ENCODE data around the gene SH3BGRL2. TPM values are rescaled to one million over a fixed set of nuclear protein-coding genes. Genes with fewer than 3 reads are reported as not detected.

The SH3BGRL2 gene
- total RNA-seq, 1 experiment from 2014 or later: 11.8 TPM

- H3K4me3 Mint-ChIP-seq: no peak overlapping the region
- no peak for DNase-seq
- H4K91ac ChIP-seq (ENCODE audit: insufficient read length, low read depth, low read length): no peak overlapping the region
- no peaks in the 10 kb centered on the region for H4K20me1 ChIP-seq (ENCODE audit: control insufficient read depth, insufficient read depth, insufficient read length)
- no peak overlapping the region for H3K4me2 ChIP-seq (ENCODE audit: insufficient read depth, insufficient read length, low read length)
- no peak overlapping the region for H3K27ac Mint-ChIP-seq
- no peak overlapping the region for H2BK20ac ChIP-seq (ENCODE audit: low read depth, low read length, poor library complexity, severe bottlenecking)
- H3K4ac ChIP-seq (ENCODE audit: low read depth, low read length): no peak overlapping the region
- H3K23me2 ChIP-seq (ENCODE audit: insufficient read length, low read depth, low read length, poor library complexity, severe bottlenecking): no peaks in the 10 kb centered on the region
- H3K9ac ChIP-seq (ENCODE audit: extremely low read depth, insufficient read length, low read length): no peak overlapping the region
- no peak overlapping the region for H2BK12ac ChIP-seq (ENCODE audit: insufficient read length, low read depth, low read length)
- H2AK5ac ChIP-seq (ENCODE audit: insufficient read length, low read length): no peak overlapping the region
- TF ChIP-seq CTCF (conservative IDR thresholded peaks at IDR 0.05): no peak
- no peak overlapping the region for H2BK15ac ChIP-seq (ENCODE audit: low read depth, low read length)
- no peaks in the 10 kb centered on the region; the same call in 1 of the 2 replicates for H3K27me3 Mint-ChIP-seq (ENCODE audit: low read depth)
- H3K4me1 ChIP-seq (ENCODE audit: insufficient read depth, low read length): peaks cover 4% of the 10 kb centered on the region; the same call in 1 of the 2 replicates
- H2BK5ac ChIP-seq (ENCODE audit: insufficient read length, low read length): no peak overlapping the region
- no peak overlapping the region for H4K8ac ChIP-seq (replicated peaks; ENCODE audit: insufficient read length, low read depth, low read length)
- no peak overlapping the region for H3K23ac ChIP-seq (ENCODE audit: insufficient read length, low read depth, low read length)
- no peaks in the 10 kb centered on the region for H3K9me3 ChIP-seq (ENCODE audit: control insufficient read depth, low read depth, low read length)
- no peaks in the 10 kb centered on the region; the same call in 1 of the 2 replicates for H3K27me3 ChIP-seq (ENCODE audit: insufficient read depth, low read length)
- H2AFZ ChIP-seq (ENCODE audit: low read length): no peak overlapping the region
- no peak overlapping the region for H3K56ac ChIP-seq (ENCODE audit: insufficient read length, low read depth, low read length)
- no peak overlapping the region for H4K5ac ChIP-seq (ENCODE audit: insufficient read length, low read depth, low read length)
- H3K27ac ChIP-seq (ENCODE audit: insufficient read length, low read depth, low read length): no peak overlapping the region
- H3K79me1 ChIP-seq (ENCODE audit: insufficient read depth, low read depth, low read length, poor library complexity, severe bottlenecking): peaks cover 2% of the 10 kb centered on the region
- no peak overlapping the region for H3K14ac ChIP-seq (ENCODE audit: insufficient read depth, low read length)
- no peak overlapping the region for H2BK120ac ChIP-seq (ENCODE audit: low read depth, low read length, poor library complexity, severe bottlenecking)
- WGBS (ENCODE audit: extremely low coverage, insufficient read length, low lambda C conversion rate): no CpG with 5 or more reads among the region's 3 CpGs
- H3K18ac ChIP-seq (ENCODE audit: insufficient read length, low read depth, low read length): no peak overlapping the region
- no peaks in the 10 kb centered on the region for H3K9me3 Mint-ChIP-seq
- no peak overlapping the region for H3T11ph ChIP-seq (ENCODE audit: low read length)
- no peaks in the 10 kb centered on the region for H3K79me2 ChIP-seq (ENCODE audit: insufficient read depth, low read length)
- peaks cover 23 to 33% of the 10 kb centered on the region in 2 experiments for H3K4me1 Mint-ChIP-seq
- no peaks in the 10 kb centered on the region for H3K36me3 Mint-ChIP-seq (ENCODE audit: insufficient read depth in 1 of 3, low read depth in 3 of 3)
Observed at GRCh38 chr6:79650950-79651349, 19.8 kb downstream of the SH3BGRL2 start.

All from H9 (cell line).